BLaER1 treated with 17β-estradiol and CSF1 and Interleukin-3, amounts not matched to agents 10 nM and 100 nM (cell line): ENCODE results near the gene BHLHA15.

Source experiments
- H3K27ac ChIP-seq, 11 experiments: shearing (Covaris generic); formaldehyde crosslinking; 2 replicates each; pipeline ENCODE4 v1.8.1; 2022
- H3K27me3 ChIP-seq, 11 experiments: shearing (Covaris generic); formaldehyde crosslinking; 2 replicates each; pipeline ENCODE4 v1.8.1; 2022
- H3K36me3 ChIP-seq, 11 experiments: shearing (Covaris generic); formaldehyde crosslinking; 2 replicates each; pipeline ENCODE4 v1.8.1; 2022
- H3K4me1 ChIP-seq, 10 experiments: shearing (Covaris generic); formaldehyde crosslinking; 2 replicates each; pipeline ENCODE4 v1.8.1; 2022
- H3K4me2 ChIP-seq, 11 experiments: shearing (Covaris generic); formaldehyde crosslinking; 2 replicates each; pipeline ENCODE4 v1.8.1; 2022
- H3K4me3 ChIP-seq, 10 experiments: shearing (Covaris generic); formaldehyde crosslinking; 2 replicates each; pipeline ENCODE4 v1.8.1; 2022
- H3K9ac ChIP-seq, 11 experiments: shearing (Covaris generic); formaldehyde crosslinking; 2 replicates each; pipeline ENCODE4 v1.8.1; 2022
- H3K9me3 ChIP-seq, 11 experiments: shearing (Covaris generic); formaldehyde crosslinking; replicated peaks in 1 of 11; 2 replicates each; pipeline ENCODE4 v1.8.1; 2022
- H4K20me1 ChIP-seq, 11 experiments: shearing (Covaris generic); formaldehyde crosslinking; 2 replicates each; pipeline ENCODE4 v1.8.1; 2022
- Cebpa-rat ChIP-seq, 11 experiments: shearing (Covaris generic); IDR thresholded peaks; 2 replicates each; pipeline ENCODE4 v1.8.1; 2022

The BHLHA15 gene

GRCh38 chr7:98236355-98237185, 25.3 kb downstream of the BHLHA15 start:
- H3K9ac ChIP-seq = no peak overlapping the region
- H3K4me2 ChIP-seq = no peak overlapping the region
- no peaks in the 10 kb centered on the region for H3K27me3 ChIP-seq
- H3K4me1 ChIP-seq = peaks cover 11 to 40% (median 25%) of the 10 kb centered on the region in 10 experiments
- peaks cover 0 to 39% (median 2%) of the 10 kb centered on the region in 11 experiments; a peak in 9 of 22 replicates for H4K20me1 ChIP-seq
- no peak for TF ChIP-seq Cebpa-rat (IDR thresholded peaks at IDR 0.05)
- H3K27ac ChIP-seq = no peak overlapping the region
- peaks cover 23 to 80% (median 49%) of the 10 kb centered on the region in 11 experiments for H3K36me3 ChIP-seq
- H3K9me3 ChIP-seq = no peaks in the 10 kb centered on the region
- no peak overlapping the region for H3K4me3 ChIP-seq

- Histone ChIP-seq H3K9ac (no peak overlapping the region), H3K27me3 (no peaks in the 10 kb centered on the region), H3K4me2 (no peak overlapping the region), H3K4me3 (no peak overlapping the region), H3K36me3 (peaks cover 23 to 84% (median 49%) of the 10 kb centered on the region in 11 experiments), H3K4me1 (peaks cover 8 to 34% (median 21%) of the 10 kb centered on the region in 10 experiments), H3K9me3 (no peaks in the 10 kb centered on the region), H4K20me1 (peaks cover 0 to 36% (median 7%) of the 10 kb centered on the region in 11 experiments; a peak in 12 of 22 replicates), H3K27ac (no peak overlapping the region)
- TF ChIP-seq Cebpa-rat (IDR thresholded peaks at IDR 0.05) = no peak
These were observed 26.8 kb downstream of the BHLHA15 start for GRCh38 chr7:98238076-98238475.

DNA sequence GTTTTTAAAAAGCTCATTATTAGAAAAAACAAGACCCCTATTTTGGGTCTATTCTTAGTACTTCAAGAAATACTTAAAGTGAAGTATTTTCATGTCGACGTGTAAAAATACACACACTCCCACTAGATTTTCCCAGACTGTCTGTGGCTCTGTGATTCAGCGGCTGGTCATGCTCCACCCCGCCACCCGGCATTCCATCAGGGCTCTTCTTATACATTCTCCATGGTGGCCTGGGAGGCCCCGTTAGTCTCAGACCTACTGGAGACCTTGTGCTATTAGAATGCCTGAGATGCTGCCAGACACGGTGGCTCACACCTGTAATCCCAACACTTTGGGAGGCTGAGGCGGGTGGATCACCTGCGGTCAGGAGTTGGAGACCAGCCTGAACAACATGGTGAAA, 27.7 kb downstream of the BHLHA15 start:
- H3K36me3 ChIP-seq = peaks cover 23 to 82% (median 51%) of the 10 kb centered on the region in 11 experiments
- no peak overlapping the region for H3K9ac ChIP-seq
- peaks cover 0 to 38% (median 9%) of the 10 kb centered on the region in 11 experiments; a peak in 12 of 22 replicates for H4K20me1 ChIP-seq
- H3K9me3 ChIP-seq = no peaks in the 10 kb centered on the region
- no peak overlapping the region for H3K27ac ChIP-seq
- H3K27me3 ChIP-seq = no peaks in the 10 kb centered on the region
- no peak overlapping the region for H3K4me3 ChIP-seq
- no peak for TF ChIP-seq Cebpa-rat (IDR thresholded peaks at IDR 0.05)
- no peak overlapping the region for H3K4me2 ChIP-seq
- H3K4me1 ChIP-seq = peaks cover 8 to 32% (median 23%) of the 10 kb centered on the region in 10 experiments

DNA sequence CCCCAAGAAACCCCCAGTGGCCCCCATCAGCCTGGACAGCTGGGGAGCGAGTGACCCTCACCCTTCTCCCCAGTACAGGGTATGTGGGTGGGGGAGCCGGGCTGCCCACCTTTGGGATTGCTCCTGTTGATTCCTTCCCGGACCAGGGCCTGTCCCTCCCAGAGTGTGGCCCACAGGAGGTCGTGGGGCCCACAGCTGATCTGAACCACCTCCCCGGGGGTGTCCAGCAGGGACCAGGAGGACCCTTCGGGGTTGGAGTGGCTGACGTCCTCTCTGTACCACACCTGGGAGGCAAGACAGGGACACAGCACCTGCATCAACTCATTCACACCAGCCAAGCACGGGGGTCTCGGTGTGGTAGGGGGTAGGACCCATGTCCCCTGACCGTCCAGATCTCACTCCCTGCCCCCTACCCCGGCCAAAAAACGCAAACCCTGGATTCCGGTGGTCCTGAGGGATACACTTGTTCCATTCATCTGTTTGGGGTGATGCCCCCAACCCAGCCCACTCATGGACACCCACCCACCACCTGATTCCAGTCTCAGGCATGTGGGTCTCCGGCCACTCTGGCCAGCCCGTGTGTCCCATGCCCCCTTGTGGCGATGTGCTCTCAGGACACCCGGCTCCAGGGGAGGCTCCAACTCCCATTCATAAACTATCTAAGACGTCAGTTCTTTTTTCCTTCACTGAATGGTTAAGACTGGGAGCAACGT, 29.9 kb downstream of the BHLHA15 start:
- Histone ChIP-seq H3K4me3 (no peak overlapping the region), H3K9me3 (no peaks in the 10 kb centered on the region), H3K27ac (peak overlapping the region in 3 of 11 experiments; percentile 7 to 46 (median 35); a peak in 5 of 22 replicates), H3K27me3 (no peaks in the 10 kb centered on the region), H3K4me1 (peaks cover 25 to 53% (median 45%) of the 10 kb centered on the region in 10 experiments), H3K9ac (peak overlapping the region in 4 of 11 experiments; percentile 25 to 71 (median 63); a peak in 8 of 22 replicates), H3K36me3 (peaks cover 31 to 81% (median 52%) of the 10 kb centered on the region in 11 experiments), H4K20me1 (peaks cover 0 to 56% (median 25%) of the 10 kb centered on the region in 11 experiments; a peak in 16 of 22 replicates), H3K4me2 (peak overlapping the region in 9 of 11 experiments; percentile 48 to 97 (median 86); a peak in 18 of 22 replicates)
- TF ChIP-seq Cebpa-rat (IDR thresholded peaks at IDR 0.05) = no peak

GRCh38 chr7:98241674-98242241, 30.5 kb downstream of the BHLHA15 start:
- TF ChIP-seq Cebpa-rat (IDR thresholded peaks at IDR 0.05) = no peak
- peak overlapping the region in 5 of 11 experiments; percentile 7 to 46 (median 35); a peak in 9 of 22 replicates for H3K27ac ChIP-seq
- no peaks in the 10 kb centered on the region for H3K9me3 ChIP-seq
- peaks cover 31 to 75% (median 49%) of the 10 kb centered on the region in 11 experiments for H3K36me3 ChIP-seq
- peak overlapping the region; percentile 35 to 97 (median 82) for H3K4me2 ChIP-seq
- H3K4me3 ChIP-seq = peak overlapping the region in 2 of 10 experiments; percentile 14 to 31; a peak in 2 of 20 replicates
- H4K20me1 ChIP-seq = peaks cover 0 to 56% (median 25%) of the 10 kb centered on the region in 11 experiments; a peak in 16 of 22 replicates
- peak overlapping the region in 9 of 11 experiments; percentile 2 to 71 (median 53); a peak in 14 of 22 replicates for H3K9ac ChIP-seq
- no peaks in the 10 kb centered on the region for H3K27me3 ChIP-seq
- peaks cover 31 to 53% (median 47%) of the 10 kb centered on the region in 10 experiments for H3K4me1 ChIP-seq

GRCh38 chr7:98242342-98242741, 31.1 kb downstream of the BHLHA15 start:
- Histone ChIP-seq H3K9me3 (no peaks in the 10 kb centered on the region), H3K36me3 (peaks cover 31 to 75% (median 51%) of the 10 kb centered on the region in 11 experiments), H3K9ac (peak overlapping the region in 9 of 11 experiments; percentile 2 to 71 (median 53); a peak in 10 of 22 replicates), H3K4me1 (peaks cover 31 to 55% (median 48%) of the 10 kb centered on the region in 10 experiments), H3K4me2 (peak overlapping the region in 9 of 11 experiments; percentile 64 to 97 (median 86); a peak in 18 of 22 replicates), H4K20me1 (peaks cover 0 to 52% (median 25%) of the 10 kb centered on the region in 11 experiments; a peak in 16 of 22 replicates), H3K27ac (peak overlapping the region in 2 of 11 experiments; percentile 32 to 46; a peak in 3 of 22 replicates), H3K27me3 (no peaks in the 10 kb centered on the region), H3K4me3 (peak overlapping the region in 2 of 10 experiments; percentile 14 to 31; a peak in 1 of 20 replicates)
- TF ChIP-seq Cebpa-rat (IDR thresholded peaks at IDR 0.05) = no peak

GRCh38 chr7:98242934-98243333, 31.7 kb downstream of the BHLHA15 start:
- Histone ChIP-seq H3K36me3 (peaks cover 28 to 75% (median 52%) of the 10 kb centered on the region in 11 experiments), H3K4me2 (no peak overlapping the region), H3K27me3 (no peaks in the 10 kb centered on the region), H3K4me3 (no peak overlapping the region), H3K9me3 (no peaks in the 10 kb centered on the region), H3K27ac (no peak overlapping the region), H4K20me1 (peaks cover 0 to 52% (median 25%) of the 10 kb centered on the region in 11 experiments; a peak in 16 of 22 replicates), H3K4me1 (peaks cover 35 to 56% (median 49%) of the 10 kb centered on the region in 10 experiments), H3K9ac (no peak overlapping the region)
- TF ChIP-seq Cebpa-rat (IDR thresholded peaks at IDR 0.05) = no peak

DNA sequence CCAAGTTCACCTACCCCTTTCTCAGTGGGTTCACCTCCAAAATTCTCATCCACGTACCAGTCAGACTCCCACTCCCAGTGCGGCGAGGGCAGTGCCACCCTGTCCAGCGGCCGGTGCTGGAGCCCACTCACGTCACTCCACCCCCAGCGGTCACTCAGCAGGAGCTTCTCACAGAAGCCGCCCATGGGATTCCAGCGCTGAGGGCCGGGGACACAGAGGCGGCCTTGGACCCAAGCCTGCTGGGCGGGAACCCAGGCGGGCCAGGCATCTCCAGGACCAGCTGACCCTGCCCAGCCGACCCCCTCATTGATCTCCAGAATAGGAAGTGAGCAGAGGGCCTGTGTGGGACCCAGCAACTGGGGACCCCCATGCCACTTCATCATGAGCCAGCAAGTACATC, 33.6 kb downstream of the BHLHA15 start:
- Histone ChIP-seq H4K20me1 (peaks cover 0 to 52% (median 25%) of the 10 kb centered on the region in 11 experiments; a peak in 16 of 22 replicates), H3K36me3 (peaks cover 18 to 60% (median 37%) of the 10 kb centered on the region in 11 experiments), H3K4me1 (peaks cover 54 to 75% (median 66%) of the 10 kb centered on the region in 10 experiments), H3K9me3 (no peaks in the 10 kb centered on the region), H3K4me3 (no peak overlapping the region), H3K27me3 (no peaks in the 10 kb centered on the region), H3K9ac (peak overlapping the region in 1 of 11 experiments; percentile 13; a peak in 2 of 22 replicates), H3K27ac (peak overlapping the region in 4 of 11 experiments; percentile 1 to 52 (median 42); a peak in 6 of 22 replicates), H3K4me2 (peak overlapping the region; percentile 42 to 90 (median 78); a peak in 20 of 22 replicates)
- no peak for TF ChIP-seq Cebpa-rat (IDR thresholded peaks at IDR 0.05)
